Keratinocyte (primary cell): ENCODE results near the gene TOP3B.

Experiments
- EZH2 ChIP-seq: IDR thresholded peaks from one replicate; pipeline ENCODE4 v1.6.1; 2012; ENCODE audit warnings: inconsistent platforms, mild to moderate bottlenecking, low read length, moderate library complexity
- TF ChIP-seq, protein P1 (sequence below), 3 experiments: IDR thresholded peaks in 1 of 3; conservative IDR thresholded peaks in 1 of 3; optimal IDR thresholded peaks in 1 of 3; 2 replicates in 2 of 3; 3 replicates in 1 of 3; pipeline versions ENCODE3 to v1.5.1; 2011; ENCODE audit warnings: low read length in 3 of 3, mild to moderate bottlenecking in 3 of 3, moderate library complexity in 2 of 3, control low read depth in 1 of 3, inconsistent platforms in 1 of 3; ENCODE audit not compliant: insufficient read depth in 2 of 3; ENCODE audit errors: extremely low read depth in 1 of 3

DNA sequence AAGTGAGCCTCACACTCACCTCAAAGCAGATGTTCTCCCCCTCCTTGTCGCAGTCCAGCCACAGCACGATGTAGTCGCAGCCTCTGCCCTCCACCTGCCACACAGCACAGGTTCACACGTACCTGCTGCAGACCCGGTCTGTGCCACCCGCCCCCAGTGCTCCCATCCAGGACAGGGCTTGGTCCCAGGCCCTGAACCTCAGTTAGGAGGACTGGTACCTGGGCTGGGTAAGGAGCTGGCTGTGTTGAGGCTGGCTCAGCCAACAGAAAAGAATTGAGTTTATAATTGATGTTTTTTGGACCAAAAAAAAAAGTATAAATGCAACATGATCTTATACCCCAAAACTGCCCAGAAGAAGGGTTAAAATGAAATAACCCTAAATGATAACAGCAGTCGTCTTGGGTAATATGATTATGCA lies 10.7 kb downstream of the TOP3B start:
- TF ChIP-seq, protein P1, sequence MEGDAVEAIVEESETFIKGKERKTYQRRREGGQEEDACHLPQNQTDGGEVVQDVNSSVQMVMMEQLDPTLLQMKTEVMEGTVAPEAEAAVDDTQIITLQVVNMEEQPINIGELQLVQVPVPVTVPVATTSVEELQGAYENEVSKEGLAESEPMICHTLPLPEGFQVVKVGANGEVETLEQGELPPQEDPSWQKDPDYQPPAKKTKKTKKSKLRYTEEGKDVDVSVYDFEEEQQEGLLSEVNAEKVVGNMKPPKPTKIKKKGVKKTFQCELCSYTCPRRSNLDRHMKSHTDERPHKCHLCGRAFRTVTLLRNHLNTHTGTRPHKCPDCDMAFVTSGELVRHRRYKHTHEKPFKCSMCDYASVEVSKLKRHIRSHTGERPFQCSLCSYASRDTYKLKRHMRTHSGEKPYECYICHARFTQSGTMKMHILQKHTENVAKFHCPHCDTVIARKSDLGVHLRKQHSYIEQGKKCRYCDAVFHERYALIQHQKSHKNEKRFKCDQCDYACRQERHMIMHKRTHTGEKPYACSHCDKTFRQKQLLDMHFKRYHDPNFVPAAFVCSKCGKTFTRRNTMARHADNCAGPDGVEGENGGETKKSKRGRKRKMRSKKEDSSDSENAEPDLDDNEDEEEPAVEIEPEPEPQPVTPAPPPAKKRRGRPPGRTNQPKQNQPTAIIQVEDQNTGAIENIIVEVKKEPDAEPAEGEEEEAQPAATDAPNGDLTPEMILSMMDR (optimal IDR thresholded peaks at IDR 0.05 in 1 of 3, IDR thresholded peaks at IDR 0.05 in 1 of 3, conservative IDR thresholded peaks at IDR 0.05 in 1 of 3; ENCODE audit: extremely low read depth in 1 of 3, insufficient read depth in 2 of 3, low read length in 3 of 3): no peak
- TF ChIP-seq EZH2: no peak
